NCI-H128 (cell line): ENCODE data around the gene BMI1.

Source experiments
- DNase-seq: peaks from one replicate; lab custom pipeline; 2025; ENCODE audit not compliant: unreplicated experiment; lab: John Stamatoyannopoulos, UW

BMI1 gene

DNA sequence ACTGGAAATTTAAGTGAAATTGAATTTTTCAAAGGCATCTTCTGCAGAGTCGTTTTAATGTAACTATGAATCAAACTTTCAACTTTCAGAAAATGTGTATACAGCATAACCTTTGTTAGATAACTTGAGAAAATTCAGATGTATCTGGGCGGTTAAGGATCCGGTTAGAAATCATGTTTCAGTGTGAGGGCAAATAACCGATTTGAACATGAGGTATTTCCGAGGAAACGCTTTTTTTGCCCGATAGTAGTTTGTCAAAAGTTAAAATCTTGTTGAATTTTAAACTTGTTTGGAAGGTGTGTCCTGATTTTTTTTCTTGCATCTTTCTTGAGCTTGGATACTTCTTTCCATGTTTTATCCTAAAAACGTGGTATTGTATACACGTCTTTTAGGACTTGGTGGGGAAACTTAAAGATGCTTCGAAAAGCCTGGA, 1.3 kb upstream of the BMI1 start:
- DNase-seq, result no peak

DNA sequence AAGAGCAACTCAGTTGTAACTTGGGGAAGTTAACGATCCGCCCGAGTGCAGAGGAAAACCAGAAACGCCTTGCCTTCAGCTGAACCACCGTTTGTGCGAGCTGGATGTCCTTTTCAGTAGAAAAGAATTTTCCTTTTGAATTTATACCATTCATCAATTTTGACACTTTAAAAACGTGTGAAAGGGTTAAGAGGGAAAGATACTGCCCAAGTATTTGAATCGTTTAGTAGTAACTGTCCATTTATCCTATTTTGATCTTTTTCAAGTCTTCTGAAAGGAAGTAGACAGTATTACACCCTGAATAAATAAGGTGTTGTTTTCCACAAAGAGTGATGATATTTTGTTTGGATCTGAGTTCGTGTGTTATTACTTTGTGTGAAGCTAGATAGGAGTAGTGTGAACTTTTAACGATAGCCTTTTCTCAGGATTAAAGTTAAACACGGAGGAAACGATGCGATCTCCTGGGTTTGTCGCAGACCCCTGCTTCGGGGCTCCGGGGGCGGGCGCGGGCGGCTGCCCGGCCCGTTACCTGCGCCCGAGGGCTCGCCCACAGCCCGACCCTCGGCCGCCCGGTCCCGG, 830 bp upstream of the BMI1 start:
- DNase-seq, result no peak

DNA sequence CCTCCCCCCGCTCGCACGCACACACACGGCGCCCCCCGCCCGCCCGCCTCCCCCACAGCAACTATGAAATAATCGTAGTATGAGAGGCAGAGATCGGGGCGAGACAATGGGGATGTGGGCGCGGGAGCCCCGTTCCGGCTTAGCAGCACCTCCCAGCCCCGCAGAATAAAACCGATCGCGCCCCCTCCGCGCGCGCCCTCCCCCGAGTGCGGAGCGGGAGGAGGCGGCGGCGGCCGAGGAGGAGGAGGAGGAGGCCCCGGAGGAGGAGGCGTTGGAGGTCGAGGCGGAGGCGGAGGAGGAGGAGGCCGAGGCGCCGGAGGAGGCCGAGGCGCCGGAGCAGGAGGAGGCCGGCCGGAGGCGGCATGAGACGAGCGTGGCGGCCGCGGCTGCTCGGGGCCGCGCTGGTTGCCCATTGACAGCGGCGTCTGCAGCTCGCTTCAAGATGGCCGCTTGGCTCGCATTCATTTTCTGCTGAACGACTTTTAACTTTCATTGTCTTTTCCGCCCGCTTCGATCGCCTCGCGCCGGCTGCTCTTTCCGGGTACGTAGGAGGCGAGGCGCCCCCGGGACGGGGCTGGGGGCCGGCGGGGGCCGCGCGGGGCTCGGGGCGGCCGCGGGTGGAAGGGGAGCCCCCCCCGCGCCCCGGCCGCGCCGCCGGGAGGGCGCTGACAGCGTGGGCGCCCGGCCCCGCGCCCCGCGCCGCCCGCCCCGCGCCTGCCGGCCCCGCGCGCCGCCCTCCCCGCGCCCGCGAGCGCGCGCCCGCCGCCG, 441 bp downstream of the BMI1 start:
- DNase-seq, result no peak

DNA sequence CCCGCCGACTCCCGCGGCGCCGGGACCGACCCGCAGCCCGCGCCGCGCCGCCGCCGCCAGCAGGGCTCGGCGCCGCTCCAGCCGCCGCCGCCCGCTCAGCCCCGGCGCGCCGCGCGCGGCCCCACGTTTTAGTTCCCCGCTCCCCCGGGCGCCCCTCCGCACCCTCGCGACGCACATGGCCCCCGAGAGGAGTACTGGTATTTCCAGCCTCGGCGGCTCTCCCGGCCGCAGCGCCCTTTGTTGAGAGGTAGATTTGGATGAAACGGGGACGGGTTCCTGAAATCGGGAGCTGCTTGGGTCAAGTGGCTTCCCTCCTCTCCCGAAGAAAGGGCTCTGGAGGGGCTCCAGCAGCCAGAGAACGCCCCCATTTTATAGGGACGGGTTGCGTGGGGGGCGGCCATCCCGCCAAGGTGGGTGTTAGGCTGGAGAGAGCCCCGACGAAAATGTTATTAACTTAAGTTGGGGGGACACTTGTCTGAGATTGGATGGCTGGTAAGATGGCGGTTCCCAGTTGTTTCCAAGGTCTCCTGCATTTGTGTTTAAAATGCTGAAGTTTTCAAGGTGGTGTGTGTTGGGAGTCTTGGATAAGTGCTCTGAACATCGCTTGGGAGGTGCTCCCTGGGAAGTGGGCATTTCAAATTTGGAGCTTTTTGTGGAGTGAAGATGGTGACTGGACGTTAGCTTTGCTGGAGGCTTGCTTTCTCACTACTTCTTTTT, 1.2 kb downstream of the BMI1 start:
- no peak for DNase-seq

DNA sequence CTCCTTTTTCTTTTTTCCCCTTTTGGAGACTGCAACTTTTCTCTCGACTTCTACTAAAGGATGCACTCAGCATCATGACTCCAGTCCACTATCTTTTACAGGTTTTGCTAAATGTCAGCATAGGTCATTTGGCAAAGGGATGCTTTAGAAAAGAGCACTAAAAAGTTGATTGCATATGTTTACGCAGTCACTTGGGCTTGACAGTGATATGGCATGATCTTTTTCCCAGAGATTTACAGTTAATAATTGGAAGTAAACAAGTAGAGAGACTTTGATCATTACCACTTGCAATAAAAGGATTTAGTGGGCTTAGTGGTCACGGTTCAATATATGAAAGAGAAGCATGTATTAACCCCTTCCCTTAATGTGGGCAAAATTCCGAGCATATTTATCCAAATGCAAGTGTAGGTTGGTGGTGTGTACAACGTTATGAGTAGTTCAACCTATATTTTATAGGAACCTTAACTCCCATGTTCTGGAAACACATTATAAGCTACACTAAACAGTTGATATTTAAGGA, 1.8 kb downstream of the BMI1 start:
- no peak for DNase-seq

DNA sequence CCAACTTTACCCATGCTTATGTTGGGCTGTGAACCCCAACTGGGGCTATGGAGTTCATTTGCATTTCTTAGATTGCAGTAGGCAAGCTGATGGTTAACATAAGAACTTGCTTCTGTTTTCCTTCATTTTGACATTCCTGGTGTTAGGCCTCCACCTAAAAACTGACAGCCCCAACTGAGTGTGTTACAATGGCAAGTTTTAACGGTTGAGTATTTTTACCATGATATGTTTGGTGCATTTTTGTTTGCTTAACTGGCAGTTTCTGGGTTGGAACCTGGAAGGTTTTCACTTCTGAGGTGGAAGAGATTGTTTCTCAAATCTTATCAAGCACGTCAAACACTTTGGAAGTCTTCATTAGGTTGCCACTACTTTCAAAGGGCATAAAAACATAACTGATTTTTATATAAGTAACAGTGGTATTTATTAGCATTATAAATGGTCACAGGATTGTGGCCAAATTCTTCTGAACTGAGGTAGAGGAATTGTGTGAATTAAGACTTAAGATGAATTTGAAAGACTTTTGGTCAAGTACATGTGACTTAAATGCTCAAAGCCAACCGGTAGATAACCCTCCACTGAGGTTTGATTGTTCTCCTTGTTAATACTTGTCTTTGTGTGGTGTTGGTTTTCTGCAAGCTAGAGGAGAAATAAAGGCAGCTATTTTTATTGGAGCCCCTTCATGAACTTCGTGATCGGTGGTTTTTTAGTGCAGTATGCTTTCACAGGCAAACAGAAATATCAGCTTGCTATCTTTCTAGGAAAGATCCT, 2.8 kb downstream of the BMI1 start:
- DNase-seq, result no peak

DNA sequence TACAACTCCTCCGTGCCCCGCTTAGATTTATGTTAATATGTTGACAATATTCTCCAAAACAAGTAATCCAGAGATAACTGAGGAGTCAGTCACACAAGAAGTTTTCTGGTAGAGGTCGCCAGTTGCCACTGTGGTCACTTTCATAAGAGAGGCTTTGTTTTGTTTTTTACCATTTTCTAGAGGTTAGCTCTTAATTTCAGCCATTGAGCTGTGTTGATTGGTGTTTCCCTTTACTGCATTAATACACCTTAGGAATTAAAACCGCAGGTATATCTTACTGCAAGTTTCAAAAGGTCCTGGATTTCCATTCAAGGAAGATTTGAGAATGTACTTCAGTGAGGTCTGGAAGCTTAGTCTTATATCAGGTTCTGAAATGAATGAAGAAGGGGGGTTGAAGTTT, 3.5 kb downstream of the BMI1 start:
- DNase-seq, result no peak

DNA sequence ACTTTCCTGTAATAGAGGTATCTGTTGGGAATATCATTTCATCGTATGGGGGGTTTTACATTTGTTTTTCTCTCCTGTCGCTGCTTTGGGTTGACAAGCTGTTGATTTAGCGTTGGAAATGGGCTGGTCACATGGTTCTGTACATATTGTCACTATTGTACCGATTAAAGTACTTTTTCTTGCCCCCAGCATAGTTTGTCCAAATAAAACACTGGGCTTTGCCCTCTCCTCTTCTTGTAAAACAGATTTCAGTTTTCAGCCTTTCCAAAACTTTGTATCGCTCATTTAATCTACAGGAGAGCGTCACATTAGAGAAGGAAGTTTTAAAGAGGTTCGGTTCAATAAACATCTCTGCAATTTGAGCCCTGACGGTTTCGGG, 4.0 kb downstream of the BMI1 start:
- DNase-seq, result no peak

DNA sequence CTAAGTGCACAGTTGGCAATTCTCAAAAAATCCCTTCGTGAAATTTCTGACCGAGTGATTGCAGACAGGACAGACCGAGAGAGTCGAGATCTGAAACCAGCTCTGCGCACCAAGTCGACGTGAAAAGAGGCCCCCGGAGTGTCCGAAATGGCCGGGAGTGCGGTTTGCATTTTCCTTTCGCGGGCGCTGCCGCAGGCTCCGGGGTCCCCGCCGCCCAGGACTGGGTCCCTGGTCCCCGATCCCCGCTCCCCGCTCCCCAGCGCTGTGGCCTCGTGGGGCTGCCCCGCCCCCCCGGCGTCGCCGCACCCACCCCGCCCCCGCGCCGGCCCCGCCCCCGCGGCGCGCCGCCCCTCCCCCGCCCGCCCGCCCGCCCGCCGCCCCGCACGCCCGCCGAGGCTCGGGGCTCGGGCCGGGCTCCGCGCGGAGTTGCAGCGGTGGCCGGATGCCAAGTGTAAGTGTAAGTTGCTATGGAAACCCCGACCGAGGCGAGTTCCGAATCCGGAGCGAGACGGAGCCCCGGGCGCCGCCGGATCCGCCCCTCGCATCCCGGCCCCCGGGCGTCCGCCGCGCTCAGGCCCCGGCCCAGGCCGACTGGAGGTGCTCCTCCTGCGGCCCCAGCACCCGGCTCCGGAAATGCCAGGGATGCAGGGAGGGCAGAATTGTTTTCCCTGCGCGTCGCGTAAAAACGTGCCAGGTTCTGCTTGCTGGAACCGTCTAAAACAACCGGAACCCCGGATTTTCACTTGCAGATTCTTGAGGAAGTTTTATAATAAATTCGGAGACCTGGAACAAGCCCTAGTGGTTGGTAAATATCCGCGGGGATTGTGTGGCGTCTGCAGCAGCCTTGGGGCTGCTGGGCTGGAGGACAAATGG, 4.6 kb downstream of the BMI1 start:
- peak; percentile 30 for DNase-seq

DNA sequence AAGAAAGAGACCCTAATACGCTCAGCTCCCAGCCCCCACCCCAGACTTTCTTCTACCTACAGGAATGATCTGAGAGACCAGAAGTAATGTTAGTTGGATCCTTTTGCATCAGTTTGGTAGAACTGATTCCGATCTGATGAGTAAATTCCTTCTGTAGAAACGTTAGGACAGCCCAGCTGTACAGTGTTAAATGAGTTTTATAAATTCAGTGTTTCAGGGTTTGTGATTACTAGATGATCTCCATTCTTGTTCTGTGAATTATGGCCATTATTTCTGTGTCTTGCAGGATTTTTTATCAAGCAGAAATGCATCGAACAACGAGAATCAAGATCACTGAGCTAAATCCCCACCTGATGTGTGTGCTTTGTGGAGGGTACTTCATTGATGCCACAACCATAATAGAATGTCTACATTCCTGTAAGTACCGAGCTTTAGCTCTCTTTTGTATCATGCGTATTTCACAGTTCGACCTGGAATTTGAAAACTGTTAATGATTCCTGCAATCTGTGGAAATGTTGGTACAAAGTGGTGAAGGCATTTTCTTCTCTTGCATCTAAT, 5.3 kb downstream of the BMI1 start:
- DNase-seq, result no peak

DNA sequence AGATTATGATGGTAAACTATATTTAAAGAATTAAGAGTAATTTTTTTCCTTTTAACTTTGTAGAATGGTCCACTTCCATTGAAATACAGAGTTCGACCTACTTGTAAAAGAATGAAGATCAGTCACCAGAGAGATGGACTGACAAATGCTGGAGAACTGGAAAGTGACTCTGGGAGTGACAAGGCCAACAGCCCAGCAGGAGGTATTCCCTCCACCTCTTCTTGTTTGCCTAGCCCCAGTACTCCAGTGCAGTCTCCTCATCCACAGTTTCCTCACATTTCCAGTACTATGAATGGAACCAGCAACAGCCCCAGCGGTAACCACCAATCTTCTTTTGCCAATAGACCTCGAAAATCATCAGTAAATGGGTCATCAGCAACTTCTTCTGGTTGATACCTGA, 8.3 kb downstream of the BMI1 start:
- DNase-seq, result no peak

DNA sequence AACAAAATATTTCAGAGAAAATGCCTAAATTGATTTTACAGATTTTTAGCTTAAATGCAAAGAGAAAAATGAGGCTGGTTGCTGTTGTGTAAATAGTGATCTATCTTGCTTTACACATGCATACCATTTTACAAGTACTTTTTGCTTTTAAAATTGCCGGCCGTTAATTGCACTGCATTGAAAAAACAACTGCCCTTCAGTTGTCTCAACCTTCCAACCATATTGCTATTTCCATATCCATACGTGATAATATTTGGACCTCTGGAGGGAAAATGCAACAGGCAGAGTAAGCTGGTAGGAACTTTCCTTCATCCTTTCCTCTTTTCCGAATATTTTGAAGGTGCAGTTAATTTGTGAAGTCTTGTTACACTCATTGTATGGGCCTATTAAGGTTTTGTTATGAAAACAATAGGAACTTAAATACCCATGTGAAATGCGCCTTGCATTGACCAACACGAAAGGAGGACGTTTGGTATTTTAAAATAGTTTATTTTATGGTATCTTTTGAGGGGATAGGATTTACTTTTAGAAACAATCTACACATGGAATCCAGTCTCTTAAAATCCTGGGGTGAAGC, 11.3 kb downstream of the BMI1 start:
- DNase-seq, result no peak

DNA sequence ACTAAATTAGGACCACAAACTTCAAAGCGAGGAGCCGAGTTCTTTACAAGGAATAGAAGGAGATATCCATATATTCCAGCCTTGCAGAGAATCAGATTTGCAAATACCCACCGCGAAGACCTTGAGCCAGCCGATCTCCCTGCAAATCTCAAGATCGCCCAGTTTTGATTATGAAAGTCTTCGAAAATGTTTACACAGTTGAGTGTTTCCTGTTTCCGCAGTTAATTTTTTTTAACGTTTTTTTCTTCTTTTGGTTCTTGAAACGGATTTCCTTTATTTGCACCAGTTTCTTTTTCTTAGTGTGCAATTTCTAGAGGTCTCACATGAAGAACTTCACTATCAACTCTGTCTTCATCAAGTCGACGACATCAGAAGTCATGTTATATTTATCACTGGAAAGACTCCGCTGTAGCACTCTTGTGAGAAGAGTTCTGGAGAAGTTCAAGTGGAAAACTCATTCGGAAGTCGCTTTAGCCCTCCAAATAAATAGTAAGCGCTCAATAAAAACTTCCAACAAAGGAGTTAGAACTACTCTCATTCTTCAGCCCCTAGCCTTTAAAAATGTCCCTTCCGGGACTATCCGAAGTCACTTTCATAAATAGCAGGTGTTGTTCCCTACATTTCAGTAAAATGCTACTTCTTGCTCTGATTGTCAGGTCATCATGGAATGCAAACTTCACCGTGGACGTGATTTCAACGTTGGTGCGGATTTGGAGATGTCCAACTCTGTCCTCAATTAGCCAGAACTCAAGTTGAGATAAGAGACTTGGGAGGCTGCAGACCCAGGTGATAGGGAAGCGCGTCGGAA, 12.5 kb downstream of the BMI1 start:
- DNase-seq, result no peak

DNA sequence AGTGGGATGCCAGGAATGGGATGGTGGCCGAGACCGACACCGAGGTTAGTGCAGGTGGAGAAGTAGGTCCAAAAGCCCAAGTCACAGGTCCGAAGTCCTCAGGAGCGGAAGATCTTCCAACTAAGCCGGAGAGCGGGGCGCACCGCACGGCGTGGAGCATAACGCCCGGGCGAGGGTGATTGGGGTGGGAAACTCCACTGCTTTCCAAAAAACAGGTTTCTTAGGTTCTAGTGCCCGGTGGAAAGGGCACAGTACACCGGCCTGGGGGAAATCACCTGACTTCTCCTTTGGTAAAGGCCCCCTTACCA, 13.0 kb downstream of the BMI1 start:
- no peak for DNase-seq

DNA sequence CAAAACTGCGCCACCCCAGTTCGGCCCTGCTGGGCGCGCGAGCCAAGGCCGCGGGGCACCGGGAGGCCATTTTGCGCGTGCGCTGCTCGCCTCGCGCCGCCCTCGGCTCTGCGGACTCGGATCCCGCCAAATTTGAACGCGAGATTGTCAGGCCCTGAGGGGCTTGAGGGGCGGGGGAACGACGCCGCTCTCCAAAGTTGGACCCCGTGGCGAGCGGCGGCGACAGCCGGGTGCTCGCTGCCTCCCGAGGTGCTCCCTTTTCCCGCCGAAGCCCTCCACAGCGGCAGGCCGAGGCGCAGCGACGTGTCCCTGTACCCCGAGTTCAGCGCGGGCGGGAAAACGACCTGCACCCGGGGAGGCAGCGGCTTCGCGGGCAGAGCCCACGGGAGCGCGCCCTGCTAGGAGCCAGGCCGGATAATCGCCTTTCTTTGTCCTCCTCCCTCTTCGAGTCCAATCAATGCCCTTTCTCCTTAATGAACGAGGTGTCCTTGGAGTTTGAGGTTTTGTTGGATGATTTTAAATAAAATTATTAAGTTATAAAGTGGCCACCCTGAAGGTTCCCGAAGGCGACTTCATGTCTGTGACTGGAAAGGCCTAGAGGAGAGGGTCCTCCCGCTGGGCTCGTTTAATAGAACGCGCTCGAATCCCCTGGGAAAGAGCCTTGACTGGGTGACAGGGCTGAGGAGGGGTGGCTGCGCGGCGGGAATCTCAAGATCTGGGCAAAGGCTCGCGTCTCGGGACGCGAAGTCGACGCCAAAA, 13.7 kb downstream of the BMI1 start:
- no peak for DNase-seq

DNA sequence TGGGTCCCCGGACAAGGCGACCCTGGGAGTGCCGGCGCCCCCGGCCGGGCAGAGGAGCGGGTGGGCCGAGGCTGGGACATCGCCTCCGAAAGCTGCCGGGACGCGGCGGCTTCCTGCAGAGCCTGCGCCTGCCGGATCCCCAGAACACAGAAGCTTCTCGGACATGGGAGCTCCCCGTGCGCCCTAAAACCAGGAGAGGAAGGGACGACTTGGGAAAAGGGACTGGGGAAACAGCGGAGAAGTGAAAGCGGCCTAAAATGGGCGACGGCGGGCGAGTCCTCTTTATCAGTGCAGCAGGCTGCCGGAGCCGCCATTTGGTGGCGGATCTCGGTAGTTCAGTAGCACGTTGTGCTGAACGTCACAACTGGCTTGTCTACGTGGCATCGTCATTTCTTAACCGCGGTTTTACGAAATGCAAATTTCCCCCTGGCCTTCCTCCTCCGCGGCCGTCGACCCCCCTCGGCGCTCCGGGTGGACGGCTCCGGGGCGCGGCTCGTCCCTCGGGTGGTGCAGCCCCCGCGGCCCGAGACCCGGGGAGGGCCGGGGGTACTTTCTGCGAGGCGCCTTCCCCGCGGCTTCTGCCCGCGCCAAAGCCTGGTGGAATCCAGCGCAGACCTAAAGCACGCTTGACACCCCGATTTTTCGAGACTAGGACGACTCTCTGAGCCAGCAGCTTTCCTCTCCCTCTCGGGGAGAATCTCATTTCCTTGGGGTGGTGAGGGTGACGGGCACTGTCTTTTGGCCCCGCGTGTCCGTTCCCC, 14.5 kb downstream of the BMI1 start:
- DNase-seq, result no peak

DNA sequence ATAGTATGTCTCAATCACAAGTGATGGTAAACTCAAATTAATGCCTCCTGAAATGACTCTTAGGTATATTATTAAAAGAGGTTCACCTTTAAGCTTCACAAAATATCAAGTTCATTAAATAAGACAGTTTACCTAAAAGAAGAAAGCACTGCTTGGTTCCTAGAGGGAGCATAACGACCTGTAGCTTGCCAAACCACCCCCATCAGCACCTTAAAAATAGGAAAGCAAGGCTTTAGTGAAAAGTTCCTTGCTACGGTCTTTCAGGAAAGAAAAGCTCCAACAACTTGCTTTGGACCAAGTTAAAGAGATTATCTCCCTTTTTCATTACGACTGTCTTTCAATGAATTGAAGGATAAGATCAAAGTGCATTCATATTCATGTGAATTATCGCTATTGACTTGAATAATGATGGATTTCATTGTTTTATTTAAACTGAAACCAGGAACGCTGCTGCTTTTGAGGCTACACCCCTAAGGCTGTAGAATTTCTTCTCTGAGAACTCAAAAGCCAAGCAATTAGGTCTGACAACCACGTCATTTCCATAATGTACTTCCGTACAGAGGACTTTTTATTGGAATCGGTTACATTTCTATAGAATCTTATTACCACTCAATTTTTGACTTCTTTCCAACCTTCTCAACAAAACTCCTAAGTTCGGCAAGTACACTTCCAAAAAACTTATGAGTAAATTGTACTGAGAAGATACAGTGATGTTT, 17.4 kb downstream of the BMI1 start:
- DNase-seq, result no peak
